Esophagus muscularis mucosa (tissue), 4 donors: Measurements from ENCODE around the gene FBLN1. TPM values are rescaled to one million over a fixed set of nuclear protein-coding genes. Genes with fewer than 3 reads are reported as not detected.
"Not testable (repeated sequence)": the region's sequence is repeated elsewhere in the genome, so short reads cannot be mapped to it uniquely, and the experiment has no call there.

Source experiments
- DNase-seq: peaks from one replicate; pipeline ENCODE4 v3.0.0-alpha.2; 2017; ENCODE audit errors: extremely low spot score
- H3K27ac ChIP-seq, 4 donors: fragments of 200-600 bp; sonication (generic); replicated peaks in 1 of 4; 1 replicate in 3 of 4; 2 replicates in 1 of 4; pipeline ENCODE4 v1.5.1; 2016 to 2019; ENCODE audit warnings: mild to moderate bottlenecking in 1 of 4
- H3K27me3 ChIP-seq, 4 donors: fragments of 200-600 bp; sonication (generic); one replicate each; pipeline versions ENCODE4 v1.5.1 to v1.6.0; 2016 to 2019
- H3K36me3 ChIP-seq, 4 donors: fragments of 200-600 bp; sonication (generic); one replicate each; pipeline ENCODE4 v1.5.1; 2016 to 2019
- H3K4me1 ChIP-seq, 4 donors: fragments of 200-600 bp; sonication (generic); one replicate each; pipeline ENCODE4 v1.5.1; 2016 to 2019
- H3K4me3 ChIP-seq, 4 donors: fragments of 200-600 bp; sonication (generic); 1 replicate in 2 of 4; 2 replicates in 2 of 4; pipeline ENCODE4 v1.5.1; 2016 to 2019; ENCODE audit warnings: mild to moderate bottlenecking in 4 of 4, moderate library complexity in 1 of 4
- H3K9me3 ChIP-seq, 4 donors: fragments of 200-600 bp; sonication (generic); 1 replicate in 3 of 4; 2 replicates in 1 of 4; pipeline ENCODE4 v1.5.1; 2016 to 2019
- CTCF ChIP-seq, 3 experiments: fragments of 200-600 bp in 2 of 3; fragments of 450-650 bp in 1 of 3; sonication (generic) in 2 of 3; IDR thresholded peaks; one replicate each; pipeline ENCODE4 v1.5.1; 2017 to 2019; ENCODE audit warnings: antibody characterized with exemption in 3 of 3, mild to moderate bottlenecking in 2 of 3, moderate library complexity in 1 of 3
- EP300 ChIP-seq: sonication (generic); formaldehyde crosslinking; IDR thresholded peaks from one replicate; pipeline ENCODE4 v1.6.1; 2017; ENCODE audit warnings: antibody characterized with exemption
- POLR2A ChIP-seq: fragments of 450-650 bp; IDR thresholded peaks from one replicate; pipeline ENCODE4 v1.6.1; 2017; ENCODE audit warnings: antibody characterized with exemption, moderate library complexity, mild to moderate bottlenecking, low read depth
- POLR2AphosphoS5 ChIP-seq, 2 donors: sonication (generic); formaldehyde crosslinking; IDR thresholded peaks; one replicate each; pipeline ENCODE4 v1.6.1; 2017; ENCODE audit warnings: antibody characterized with exemption in 2 of 2
- WGBS: methylation state at CpG from one replicate; pipeline ENCODE4 v1.1.5; 2018; 5-methylcytosine and 5-hydroxymethylcytosine counted together
- intact Hi-C: fragments of 100-400 bp; cut with DNase I; formaldehyde crosslinking; loops from one replicate; pipeline ENCODE4 v1.15.1; 2023
- total RNA-seq, 4 donors: library from RNA; depleted of rRNA; stranded (reverse); fragments of >200 nt; gene quantifications; one replicate each; pipeline versions ENCODE4 v1.1.0 to v1.2.1, GENCODE V29; 2016

FBLN1 gene
- total RNA-seq, 4 donors from 2014 or later = 355 to 534 (median 417) TPM

- Histone ChIP-seq H3K36me3 (no peaks in the 10 kb centered on the region), H3K27me3 (peaks cover 0 to under 1% (median 0%) of the 10 kb centered on the region in 4 donors), H3K4me1 (no peaks in the 10 kb centered on the region), H3K27ac (no peak overlapping the region), H3K9me3 (peaks cover 0 to 4% (median 0%) of the 10 kb centered on the region in 4 donors), H3K4me3 (no peak overlapping the region)
- TF ChIP-seq POLR2A (no peak), POLR2AphosphoS5 (IDR thresholded peaks at IDR 0.05) (no peak), EP300 (no peak), CTCF (IDR thresholded peaks at IDR 0.05) (no peak)
- DNase-seq = no peak
- 84% methylated on average over 3 of the region's 3 CpGs for WGBS
- intact Hi-C loops = no loop called here
Observed at GRCh38 chr22:45620706-45621105, 118.0 kb downstream of the FBLN1 start.

- Histone ChIP-seq H3K9me3 (no peaks in the 10 kb centered on the region), H3K36me3 (no peaks in the 10 kb centered on the region), H3K4me3 (no peak overlapping the region), H3K27ac (no peak overlapping the region), H3K4me1 (no peaks in the 10 kb centered on the region), H3K27me3 (peaks cover 0 to 11% (median 0%) of the 10 kb centered on the region in 4 donors)
- TF ChIP-seq POLR2A = no peak
- TF ChIP-seq EP300 = no peak
- no peak for TF ChIP-seq CTCF (IDR thresholded peaks at IDR 0.05)
- TF ChIP-seq POLR2AphosphoS5 (IDR thresholded peaks at IDR 0.05) = no peak
- no peak for DNase-seq
- intact Hi-C loops = no loop called here
- 84% methylated on average over 8 of the region's 11 CpGs for WGBS
Observed at GRCh38 chr22:45621836-45622600, 119.3 kb downstream of the FBLN1 start.

GRCh38 chr22:45623464-45624145 is 120.9 kb downstream of the FBLN1 start:
- WGBS = 95% methylated on average over 3 of the region's 3 CpGs
- H3K9me3 ChIP-seq, H3K4me1 ChIP-seq, H3K27ac ChIP-seq, intact Hi-C loops, DNase-seq, H3K4me3 ChIP-seq, H3K36me3 ChIP-seq: not testable (repeated sequence)
- H3K27me3 ChIP-seq = peaks cover 0 to 25% (median 0%) of the 10 kb centered on the region in 4 donors

GRCh38 chr22:45626198-45626651 is 123.5 kb downstream of the FBLN1 start:
- Histone ChIP-seq H3K36me3 (no peaks in the 10 kb centered on the region), H3K9me3 (no peaks in the 10 kb centered on the region), H3K4me1 (no peaks in the 10 kb centered on the region), H3K4me3 (no peak overlapping the region), H3K27ac (no peak overlapping the region), H3K27me3 (peaks cover 0 to 52% (median 0%) of the 10 kb centered on the region in 4 donors)
- WGBS = 81% methylated on average over 13 of the region's 22 CpGs
- no peak for DNase-seq
- TF ChIP-seq CTCF (IDR thresholded peaks at IDR 0.05) = no peak
- TF ChIP-seq POLR2AphosphoS5 (IDR thresholded peaks at IDR 0.05) = no peak
- TF ChIP-seq POLR2A = no peak
- no peak for TF ChIP-seq EP300
- intact Hi-C loops = no loop called here

- WGBS = 91% methylated on average over 22 of the region's 22 CpGs
- no peak overlapping the region for H3K4me3 ChIP-seq
- no peak overlapping the region for H3K27ac ChIP-seq
- no peaks in the 10 kb centered on the region for H3K36me3 ChIP-seq
- no peaks in the 10 kb centered on the region for H3K9me3 ChIP-seq
- intact Hi-C loops = no loop called here
- peaks cover 0 to 64% (median 0%) of the 10 kb centered on the region in 4 donors for H3K27me3 ChIP-seq
- no peak for TF ChIP-seq POLR2AphosphoS5 (IDR thresholded peaks at IDR 0.05)
- no peak for TF ChIP-seq CTCF (IDR thresholded peaks at IDR 0.05)
- TF ChIP-seq EP300 = no peak
- no peak for TF ChIP-seq POLR2A
- H3K4me1 ChIP-seq = peaks cover 0 to 2% (median 1%) of the 10 kb centered on the region in 4 donors
- no peak for DNase-seq
Observed at GRCh38 chr22:45627489-45628233, 125.0 kb downstream of the FBLN1 start.
